ENCODE data around the gene FOXL2. TPM values are rescaled to one million over a fixed set of nuclear protein-coding genes. Genes with fewer than 3 reads are reported as not detected.
A peak's percentile ranks its signal among the peaks of the same experiment; 100 is the strongest.

The FOXL2 gene
- total and polyA plus RNA-seq, 2 of the 4 experiments (the other 2 are of a cell fraction): 0.07 TPM; not detected in 1

DNA sequence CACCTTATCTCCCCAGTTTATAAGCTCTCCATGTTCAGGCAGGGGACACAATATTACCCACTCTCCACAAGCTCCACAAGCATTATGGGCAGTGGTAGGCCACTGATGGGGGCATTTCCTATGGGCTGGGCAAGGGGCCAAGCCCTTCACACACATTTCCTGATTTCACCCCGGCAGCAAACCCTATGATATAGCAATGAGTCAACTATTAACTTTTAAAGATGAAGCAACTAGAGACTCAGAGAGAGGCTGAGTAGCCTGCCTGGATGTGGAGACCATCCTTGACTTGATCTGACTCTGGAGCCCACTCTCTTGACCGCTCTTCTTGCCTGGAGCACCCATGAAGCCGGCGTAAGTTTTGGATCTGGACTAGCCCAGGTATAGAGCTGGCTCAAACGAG lies 27.5 kb upstream of the FOXL2 start:
- DNase-seq: peak; percentile 13
- intact Hi-C loops (cut with micrococcal nuclease) (no loop called here), in situ Hi-C loops (cut with MboI; ENCODE audit: low sequenced_read_pairs) (no loop called here), dilution Hi-C loops (cut with HindIII; ENCODE audit: low sequenced_read_pairs, unreplicated experiment) (no loop called here)
- no peak overlapping the region for H3K18ac ChIP-seq (ENCODE audit: low read depth, low read length)
- no peaks in the 10 kb centered on the region for H3K79me1 ChIP-seq (ENCODE audit: low read depth in 1 of 2, low read length in 2 of 2)
- peaks cover 1% of the 10 kb centered on the region for H3K27me3 ChIP-seq (ENCODE audit: control insufficient read depth, insufficient read depth, low read length)
- H2BK5ac ChIP-seq (ENCODE audit: low read depth, low read length, poor library complexity, severe bottlenecking): no peak overlapping the region
- H3K56ac ChIP-seq (ENCODE audit: extremely low read depth, insufficient read depth, low read length): no peak overlapping the region
- no peak overlapping the region for H3K14ac ChIP-seq (replicated peaks; ENCODE audit: low read depth, low read length)
- H2AK9ac ChIP-seq (replicated peaks; ENCODE audit: low read depth, low read length, poor library complexity): no peak overlapping the region
- H2BK120ac ChIP-seq (ENCODE audit: low read depth, low read length): no peak overlapping the region
- no peak for ATAC-seq (ENCODE audit: low read depth)
- ChIA-PET CTCF (no interaction called here), POLR2A (ENCODE audit: unreplicated experiment) (no interaction called here)
- BruUV-seq (replicated peaks): no TSS peak
- no peak overlapping the region for H2BK20ac ChIP-seq (ENCODE audit: low read depth, low read length)
- no peak overlapping the region for H4K5ac ChIP-seq (ENCODE audit: low read depth, low read length)
- H3K9me1 ChIP-seq (ENCODE audit: insufficient read depth, low read length): no peaks in the 10 kb centered on the region
- H3K4me2 ChIP-seq (ENCODE audit: low read depth, low read length): no peak overlapping the region
- H3K9ac ChIP-seq (ENCODE audit: low read depth, low read length): no peak overlapping the region
- H2AK5ac ChIP-seq (ENCODE audit: low read depth, low read length): no peak overlapping the region
- H2AFZ ChIP-seq (replicated peaks; ENCODE audit: low read length, poor library complexity): no peak overlapping the region
- no peak overlapping the region for H2BK15ac ChIP-seq (ENCODE audit: low read depth, low read length)
- no peak overlapping the region for H3K27ac ChIP-seq (ENCODE audit: insufficient read depth, low read length)
- no peak overlapping the region for H4K8ac ChIP-seq (ENCODE audit: low read depth in 2 of 2, low read length in 2 of 2)
- H3K4ac ChIP-seq (ENCODE audit: low read depth, low read length): no peak overlapping the region
- no peaks in the 10 kb centered on the region for H3K36me3 ChIP-seq (ENCODE audit: control insufficient read depth, insufficient read depth, low read length)
- TF ChIP-seq RFX5 (IDR thresholded peaks at IDR 0.05; ENCODE audit: low read depth, low read length) (no peak), CHD1 (IDR thresholded peaks at IDR 0.05; ENCODE audit: low read depth, low read length) (no peak), MAFK (IDR thresholded peaks at IDR 0.05; ENCODE audit: low read depth, low read length) (no peak), MAZ (IDR thresholded peaks at IDR 0.05; ENCODE audit: borderline replicate concordance, low read depth, low read length) (no peak), NFE2L2 (IDR thresholded peaks at IDR 0.05; ENCODE audit: low read depth, low read length) (no peak)
- no peak overlapping the region for H3K23ac ChIP-seq (ENCODE audit: low read depth, low read length)
- no peaks in the 10 kb centered on the region for H3K9me3 ChIP-seq (ENCODE audit: control insufficient read depth, insufficient read depth, low read length)
- 75% methylated on average over 3 of the region's 5 CpGs; no CpG with 5 or more reads in 1 of the 2 experiments for WGBS, 2 experiments (ENCODE audit: extremely low coverage in 2 of 2, insufficient read length in 1 of 2)
- no peak overlapping the region for H4K91ac ChIP-seq (ENCODE audit: insufficient read depth, low read depth, low read length)
- no peak overlapping the region for H3K4me3 ChIP-seq (ENCODE audit: insufficient read depth, low read depth, low read length)
- no peaks in the 10 kb centered on the region for H3K4me1 ChIP-seq (ENCODE audit: control insufficient read depth, insufficient read depth, low read length)
- no peaks in the 10 kb centered on the region for H4K20me1 ChIP-seq (ENCODE audit: insufficient read depth, low read length)
